GM23248 (cell line): ENCODE results near the gene CDC20. TPM values are rescaled to one million over a fixed set of nuclear protein-coding genes. Genes with fewer than 3 reads are reported as not detected.
"Not testable (repeated sequence)": the region's sequence is repeated elsewhere in the genome, so short reads cannot be mapped to it uniquely, and the experiment has no call there.

Source experiments
- DNase-seq: peaks from one replicate; pipeline ENCODE4 v3.0.0-alpha.2; 2015
- H2AFZ ChIP-seq: fragments of 200-600 bp; sonication (generic); 2 replicates; pipeline ENCODE4 v1.6.1; 2016; ENCODE audit warnings: antibody characterized with exemption
- H3F3A ChIP-seq: fragments of 200-600 bp; sonication (generic); 2 replicates; pipeline ENCODE4 v1.6.1; 2016; ENCODE audit warnings: mild to moderate bottlenecking, antibody characterized with exemption, mixed run types; ENCODE audit not compliant: insufficient read depth
- H3K27ac ChIP-seq: fragments of 200-600 bp; sonication (generic); 2 replicates; pipeline ENCODE4 v1.5.1; 2016; ENCODE audit warnings: mild to moderate bottlenecking
- H3K27me3 ChIP-seq: fragments of 200-600 bp; sonication (generic); replicated peaks from 2 replicates; pipeline ENCODE4 v1.6.1; 2016; ENCODE audit warnings: mild to moderate bottlenecking; ENCODE audit not compliant: insufficient read depth
- H3K36me3 ChIP-seq: fragments of 200-600 bp; sonication (generic); 2 replicates; pipeline ENCODE4 v1.6.1; 2016; ENCODE audit warnings: low read depth, mild to moderate bottlenecking
- H3K4me1 ChIP-seq: fragments of 200-600 bp; sonication (generic); 2 replicates; pipeline ENCODE4 v1.6.1; 2016; ENCODE audit warnings: mild to moderate bottlenecking; ENCODE audit not compliant: insufficient read depth
- H3K4me2 ChIP-seq: fragments of 200-600 bp; sonication (generic); one replicate; pipeline ENCODE4 v1.6.1; 2016; ENCODE audit warnings: mild to moderate bottlenecking; ENCODE audit not compliant: unreplicated experiment
- H3K4me3 ChIP-seq: fragments of 200-600 bp; sonication (generic); 2 replicates; pipeline ENCODE4 v1.5.1; 2016; ENCODE audit warnings: mild to moderate bottlenecking
- H3K79me2 ChIP-seq: fragments of 200-600 bp; sonication (generic); 2 replicates; pipeline ENCODE4 v1.6.1; 2016; ENCODE audit warnings: mild to moderate bottlenecking; ENCODE audit not compliant: insufficient read depth
- H3K9ac ChIP-seq: fragments of 200-600 bp; sonication (generic); 2 replicates; pipeline ENCODE4 v1.6.1; 2016; ENCODE audit warnings: mild to moderate bottlenecking
- H3K9me2 ChIP-seq: fragments of 200-600 bp; sonication (generic); 2 replicates; pipeline ENCODE4 v1.6.1; 2016; ENCODE audit warnings: mixed run types, mild to moderate bottlenecking, moderate library complexity; ENCODE audit not compliant: insufficient read depth
- H3K9me3 ChIP-seq: fragments of 200-600 bp; sonication (generic); one replicate; pipeline ENCODE4 v1.6.1; 2017; ENCODE audit warnings: low read depth
- H4K20me1 ChIP-seq: fragments of 200-600 bp; sonication (generic); 2 replicates; pipeline ENCODE4 v1.6.0; 2016; ENCODE audit not compliant: insufficient read depth
- EZH2 ChIP-seq: fragments of 200-600 bp; sonication (generic); IDR thresholded peaks from 2 replicates; pipeline ENCODE4 v1.6.1; 2018; ENCODE audit warnings: antibody characterized with exemption, mild to moderate bottlenecking; ENCODE audit not compliant: insufficient read depth, poor library complexity, severe bottlenecking
- EZH2phosphoT487 ChIP-seq: fragments of 200-600 bp; sonication (generic); IDR thresholded peaks from 2 replicates; pipeline ENCODE4 v1.6.1; 2018; ENCODE audit warnings: antibody characterized with exemption, moderate library complexity, mild to moderate bottlenecking, low read depth; ENCODE audit not compliant: insufficient read depth
- WGBS, 2 experiments: methylation state at CpG; one replicate each; pipeline ENCODE4 v1.1.6; 2015 to 2017; ENCODE audit warnings: low lambda C conversion rate in 2 of 2, low coverage in 1 of 2; ENCODE audit errors: missing lambda C conversion rate in 2 of 2; 5-methylcytosine and 5-hydroxymethylcytosine counted together
- in situ Hi-C: fragments of 300-500 bp; cut with MboI; formaldehyde crosslinking; loops from 2 replicates; pipeline ENCODE4 v1.15.0; 2020
- polyA plus RNA-seq: library from polyadenylated mRNA; unstranded; fragments of >200 nt; fragmentation: Nextera tagmentation; extraction: Ambion mirVana; gene quantifications from 2 replicates; pipeline ENCODE4 v1.2.1, GENCODE V29; 2016
- total RNA-seq: library from RNA; depleted of rRNA; stranded (reverse); fragments of >200 nt; shearing (Covaris generic); gene quantifications from 2 replicates; pipeline ENCODE4 v1.2.3, GENCODE V29; 2014

The CDC20 gene
- total and polyA plus RNA-seq, 2 experiments from 2014 or later = 48.9 to 50.9 TPM

GRCh38 chr1:43395523-43395922 is 36.7 kb downstream of the CDC20 start:
- in situ Hi-C loops = no loop called here
- no peak for DNase-seq
- Histone ChIP-seq H3K9me2 (no peaks in the 10 kb centered on the region), H3K4me1 (peaks cover 9% of the 10 kb centered on the region), H4K20me1 (no peaks in the 10 kb centered on the region), H3K36me3 (peaks cover 17% of the 10 kb centered on the region; the same call in 1 of the 2 replicates), H3K27ac (no peak overlapping the region), H3K9ac (no peak overlapping the region), H2AFZ (no peak overlapping the region), H3K4me3 (no peak overlapping the region), H3K9me3 (no peaks in the 10 kb centered on the region), H3K27me3 (no peaks in the 10 kb centered on the region), H3K4me2 (no peak overlapping the region), H3F3A (no peaks in the 10 kb centered on the region), H3K79me2 (peaks cover 97% of the 10 kb centered on the region)
- WGBS, 2 experiments = 83 to 89% methylated on average over 4 of the region's 4 CpGs
- TF ChIP-seq EZH2phosphoT487 = no peak
- no peak for TF ChIP-seq EZH2

GRCh38 chr1:43396059-43396458 is 37.3 kb downstream of the CDC20 start:
- Histone ChIP-seq H3K27ac (no peak overlapping the region), H3K4me2 (no peak overlapping the region), H3K9ac (no peak overlapping the region), H3K79me2 (peaks cover 96% of the 10 kb centered on the region), H2AFZ (no peak overlapping the region), H3K27me3 (no peaks in the 10 kb centered on the region), H3K36me3 (peaks cover 17% of the 10 kb centered on the region; the same call in 1 of the 2 replicates), H3K9me2 (no peaks in the 10 kb centered on the region), H3F3A (no peaks in the 10 kb centered on the region), H3K4me3 (no peak overlapping the region), H3K4me1 (peaks cover 4% of the 10 kb centered on the region), H4K20me1 (no peaks in the 10 kb centered on the region), H3K9me3 (no peaks in the 10 kb centered on the region)
- in situ Hi-C loops = no loop called here
- TF ChIP-seq EZH2 = no peak
- no peak for TF ChIP-seq EZH2phosphoT487
- WGBS, 2 experiments = 11 to 13% methylated on average over 1 of the region's 1 CpG
- DNase-seq = no peak

- Histone ChIP-seq H3K27ac (no peak overlapping the region), H3K4me3 (no peak overlapping the region), H3K9me2 (no peaks in the 10 kb centered on the region), H3K9ac (no peak overlapping the region), H3K9me3 (no peaks in the 10 kb centered on the region), H3K4me1 (no peaks in the 10 kb centered on the region), H3F3A (no peaks in the 10 kb centered on the region), H3K79me2 (peaks cover 93% of the 10 kb centered on the region), H3K27me3 (no peaks in the 10 kb centered on the region), H4K20me1 (0 out of 2 replicates have a peak, but pooled peaks cover 5% of the 10 kb centered on the region), H3K36me3 (peaks cover 20% of the 10 kb centered on the region; the same call in 1 of the 2 replicates), H3K4me2 (no peak overlapping the region), H2AFZ (no peak overlapping the region)
- WGBS, 2 experiments = 97 to 100% methylated on average over 3 of the region's 3 CpGs
- DNase-seq = no peak
- TF ChIP-seq EZH2phosphoT487 (no peak), EZH2 (no peak)
- in situ Hi-C loops = no loop called here
Observed at GRCh38 chr1:43398227-43398626, 39.4 kb downstream of the CDC20 start.

- H3K4me1 ChIP-seq, H3K9ac ChIP-seq, H4K20me1 ChIP-seq, H2AFZ ChIP-seq, in situ Hi-C loops, H3K9me3 ChIP-seq, H3K4me2 ChIP-seq, H3K27ac ChIP-seq, H3K27me3 ChIP-seq, DNase-seq, H3K4me3 ChIP-seq, H3K9me2 ChIP-seq, H3F3A ChIP-seq: not testable (repeated sequence)
- peaks cover 70% of the 10 kb centered on the region for H3K79me2 ChIP-seq
- 93 to 99% methylated on average over 9 of the region's 9 CpGs for WGBS, 2 experiments
- peaks cover 28% of the 10 kb centered on the region; the same call in 1 of the 2 replicates for H3K36me3 ChIP-seq
Observed at GRCh38 chr1:43400441-43400840, 41.7 kb downstream of the CDC20 start.
